ENCODE data around the gene IL2RA.
"Not testable (repeated sequence)": the region's sequence is repeated elsewhere in the genome, so short reads cannot be mapped to it uniquely, and the experiment has no call there.

The IL2RA gene

DNA sequence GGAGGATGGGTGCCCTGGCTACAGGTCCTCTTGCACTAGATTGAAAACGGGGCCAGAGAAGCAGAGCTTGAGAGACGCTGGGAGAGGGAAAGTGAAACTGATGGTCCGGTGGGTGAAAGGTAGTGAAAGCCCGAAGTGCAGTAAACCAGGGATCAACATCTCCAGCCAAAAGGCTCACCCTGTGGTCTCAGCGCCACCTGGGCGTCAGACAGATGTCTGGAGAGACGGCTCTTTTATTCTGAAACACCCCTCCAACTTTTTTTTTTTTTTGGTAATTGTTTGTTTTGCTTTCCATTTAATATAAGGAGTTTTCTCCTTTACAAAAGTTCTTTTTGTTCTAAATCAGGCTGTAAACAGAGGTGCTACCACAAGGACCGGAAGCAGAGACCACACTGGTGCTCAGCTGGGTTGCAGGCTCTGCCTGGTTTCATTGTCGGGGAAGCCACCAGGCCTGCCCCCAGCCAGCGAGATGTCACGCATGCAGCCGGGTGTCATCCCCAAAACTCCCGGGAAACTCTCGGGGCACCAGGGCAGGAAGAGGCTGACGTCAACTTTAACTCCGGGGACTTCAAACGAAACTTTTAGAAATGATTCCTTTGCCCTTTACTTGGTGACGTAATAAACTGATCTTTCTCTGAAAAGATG is 11.2 kb downstream of the IL2RA start:
- Mint-ChIP-seq H3K27ac (ENCODE audit: low read depth) (peak overlapping the region; percentile 96), H3K27me3 (no peaks in the 10 kb centered on the region), H3K36me3 (ENCODE audit: insufficient read depth) (peaks cover 15% of the 10 kb centered on the region), H3K4me1 (peaks cover 59% of the 10 kb centered on the region), H3K9me3 (no peaks in the 10 kb centered on the region), H3K4me3 (peak overlapping the region; percentile 82)
- DNase-seq (ENCODE audit: low spot score in 2 of 2), result peak; percentile 71 to 89
- peak; percentile 85 for ATAC-seq (replicated peaks; ENCODE audit: extremely low read depth, poor library complexity, severe bottlenecking)

DNA sequence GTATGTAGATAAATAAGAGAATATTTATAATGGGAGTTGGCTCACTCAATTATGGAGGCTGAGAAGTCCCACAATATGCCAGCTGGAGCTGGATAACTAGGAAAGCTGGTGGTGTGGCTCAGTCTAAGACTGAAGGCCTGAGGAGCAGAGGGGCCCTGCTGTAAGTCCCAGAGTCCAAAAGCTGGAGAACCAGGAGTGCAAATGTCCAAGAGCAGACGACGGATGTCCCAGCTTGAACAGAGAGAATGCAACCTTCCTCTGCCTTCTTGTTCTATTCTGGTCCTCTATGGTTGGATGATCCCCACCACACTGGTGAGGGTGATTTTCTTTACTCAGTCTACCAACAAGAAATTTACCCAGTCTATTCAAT is 13.2 kb downstream of the IL2RA start:
- ATAC-seq (replicated peaks; ENCODE audit: extremely low read depth, poor library complexity, severe bottlenecking), result no peak
- H3K27me3 Mint-ChIP-seq, result no peaks in the 10 kb centered on the region
- peak overlapping the region; percentile 96 for H3K27ac Mint-ChIP-seq (ENCODE audit: low read depth)
- DNase-seq (ENCODE audit: low spot score in 2 of 2), result no peak
- peaks cover 63% of the 10 kb centered on the region for H3K4me1 Mint-ChIP-seq
- H3K9me3 Mint-ChIP-seq, result no peaks in the 10 kb centered on the region
- no peak overlapping the region for H3K4me3 Mint-ChIP-seq
- peaks cover 15% of the 10 kb centered on the region for H3K36me3 Mint-ChIP-seq (ENCODE audit: insufficient read depth)

DNA sequence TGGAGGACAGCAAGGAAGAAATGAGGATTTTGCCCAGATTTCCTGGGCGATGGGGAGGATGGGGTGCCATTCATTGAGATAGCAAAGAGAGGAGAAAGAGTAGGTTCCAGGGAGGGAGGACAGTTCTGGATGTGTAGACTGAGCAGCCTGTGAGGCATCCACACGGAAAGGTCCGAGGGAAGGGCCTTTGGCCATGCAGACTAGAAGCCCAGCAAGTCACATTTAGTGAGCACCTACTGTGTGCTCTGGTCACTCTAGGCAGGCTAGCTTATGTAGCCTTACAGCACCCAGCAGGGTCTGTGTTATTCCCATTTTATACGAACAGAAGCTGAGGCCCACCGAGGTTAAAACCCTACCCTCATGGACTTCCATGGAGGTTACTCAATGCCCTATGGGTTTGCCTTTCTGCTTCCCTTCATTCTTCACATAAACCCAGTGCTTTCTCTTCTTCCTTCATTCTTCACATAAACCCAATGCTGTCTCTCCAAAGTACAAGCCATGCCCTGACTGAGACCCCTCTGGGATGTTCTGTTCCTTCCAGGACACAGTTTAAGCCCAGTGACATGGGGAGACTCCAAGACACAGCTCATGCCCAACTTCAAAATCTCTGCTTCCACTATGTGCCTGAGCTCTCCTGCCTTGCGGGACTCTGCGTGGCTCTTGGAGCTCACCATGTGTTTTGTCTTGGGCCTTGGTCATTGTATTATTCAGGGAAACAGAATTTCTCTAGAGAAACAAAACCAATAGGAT is 13.7 kb downstream of the IL2RA start:
- Mint-ChIP-seq H3K4me1 (peaks cover 57% of the 10 kb centered on the region), H3K36me3 (ENCODE audit: insufficient read depth) (peaks cover 15% of the 10 kb centered on the region), H3K4me3 (no peak overlapping the region), H3K27ac (ENCODE audit: low read depth) (peak overlapping the region; percentile 60), H3K9me3 (no peaks in the 10 kb centered on the region), H3K27me3 (no peaks in the 10 kb centered on the region)
- ATAC-seq (replicated peaks; ENCODE audit: extremely low read depth, poor library complexity, severe bottlenecking) (no peak), DNase-seq (ENCODE audit: low spot score in 2 of 2) (no peak)

DNA sequence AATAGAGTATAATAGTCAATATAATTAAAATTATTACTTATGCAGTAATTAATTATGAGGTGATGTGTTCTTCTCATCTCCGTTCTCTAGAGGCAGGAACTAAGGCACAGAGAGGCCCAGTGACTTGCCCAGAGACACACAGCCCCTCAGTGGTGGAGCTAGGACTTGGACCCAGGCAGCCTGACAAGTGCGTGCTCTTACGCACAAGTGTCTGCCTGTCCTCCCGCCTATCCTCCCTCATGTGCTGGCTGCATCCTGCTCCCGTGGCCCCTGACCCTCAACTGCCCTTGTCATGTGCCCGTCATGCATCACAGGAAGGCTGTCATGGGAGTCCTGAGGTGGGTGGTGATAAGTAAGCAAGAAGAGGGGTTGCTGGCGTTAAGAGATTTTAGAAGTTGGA is 14.3 kb downstream of the IL2RA start:
- Mint-ChIP-seq H3K36me3 (ENCODE audit: insufficient read depth) (peaks cover 15% of the 10 kb centered on the region), H3K4me1 (peaks cover 53% of the 10 kb centered on the region), H3K9me3 (no peaks in the 10 kb centered on the region), H3K27me3 (no peaks in the 10 kb centered on the region), H3K27ac (ENCODE audit: low read depth) (peak overlapping the region; percentile 60), H3K4me3 (no peak overlapping the region)
- ATAC-seq (replicated peaks; ENCODE audit: extremely low read depth, poor library complexity, severe bottlenecking), result no peak
- no peak for DNase-seq (ENCODE audit: low spot score in 2 of 2)

DNA sequence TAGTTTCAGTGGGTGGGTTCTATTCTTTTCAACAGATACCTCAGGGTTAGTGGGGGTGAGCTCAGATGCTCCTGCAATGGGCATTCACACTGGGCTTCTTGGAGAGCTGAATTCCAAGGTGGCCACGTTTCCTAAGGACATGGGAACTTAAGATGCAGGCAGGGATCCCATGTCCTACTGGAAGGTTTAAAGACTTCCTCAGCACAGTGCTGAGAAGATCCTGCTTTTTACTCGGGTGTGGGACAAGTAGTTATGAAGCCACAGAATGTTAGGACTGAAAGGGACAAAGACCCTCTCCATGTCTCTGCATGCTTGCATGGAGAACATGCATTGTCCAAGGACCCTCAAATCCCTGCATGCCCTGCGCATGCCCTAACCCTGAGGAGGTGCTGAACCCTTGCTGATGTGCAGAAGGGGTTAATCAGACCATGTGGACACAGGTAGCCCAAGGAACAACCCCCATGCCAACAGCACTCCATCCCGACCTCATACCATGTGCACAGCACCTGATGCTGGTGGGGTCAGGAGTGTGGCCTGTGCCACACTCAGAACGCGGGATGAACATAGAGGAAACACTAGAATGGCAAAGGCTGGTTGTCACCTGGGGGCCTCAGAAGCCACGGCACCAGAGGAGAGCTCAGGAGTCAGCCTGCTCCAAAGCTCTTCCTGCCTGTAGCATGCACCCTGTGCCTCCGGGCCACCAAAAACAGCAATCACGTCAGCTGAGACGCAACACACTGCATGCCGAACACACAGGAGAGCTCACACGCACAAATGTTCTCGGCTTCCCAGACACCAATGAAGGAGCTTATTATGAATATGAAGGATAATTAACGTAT is 15.2 kb downstream of the IL2RA start:
- ATAC-seq (replicated peaks; ENCODE audit: extremely low read depth, poor library complexity, severe bottlenecking) (no peak), DNase-seq (ENCODE audit: low spot score in 2 of 2) (no peak)
- Mint-ChIP-seq H3K36me3 (ENCODE audit: insufficient read depth) (peaks cover 10% of the 10 kb centered on the region), H3K9me3 (no peaks in the 10 kb centered on the region), H3K4me3 (no peak overlapping the region), H3K27ac (ENCODE audit: low read depth) (no peak overlapping the region), H3K27me3 (no peaks in the 10 kb centered on the region), H3K4me1 (peaks cover 44% of the 10 kb centered on the region)

DNA sequence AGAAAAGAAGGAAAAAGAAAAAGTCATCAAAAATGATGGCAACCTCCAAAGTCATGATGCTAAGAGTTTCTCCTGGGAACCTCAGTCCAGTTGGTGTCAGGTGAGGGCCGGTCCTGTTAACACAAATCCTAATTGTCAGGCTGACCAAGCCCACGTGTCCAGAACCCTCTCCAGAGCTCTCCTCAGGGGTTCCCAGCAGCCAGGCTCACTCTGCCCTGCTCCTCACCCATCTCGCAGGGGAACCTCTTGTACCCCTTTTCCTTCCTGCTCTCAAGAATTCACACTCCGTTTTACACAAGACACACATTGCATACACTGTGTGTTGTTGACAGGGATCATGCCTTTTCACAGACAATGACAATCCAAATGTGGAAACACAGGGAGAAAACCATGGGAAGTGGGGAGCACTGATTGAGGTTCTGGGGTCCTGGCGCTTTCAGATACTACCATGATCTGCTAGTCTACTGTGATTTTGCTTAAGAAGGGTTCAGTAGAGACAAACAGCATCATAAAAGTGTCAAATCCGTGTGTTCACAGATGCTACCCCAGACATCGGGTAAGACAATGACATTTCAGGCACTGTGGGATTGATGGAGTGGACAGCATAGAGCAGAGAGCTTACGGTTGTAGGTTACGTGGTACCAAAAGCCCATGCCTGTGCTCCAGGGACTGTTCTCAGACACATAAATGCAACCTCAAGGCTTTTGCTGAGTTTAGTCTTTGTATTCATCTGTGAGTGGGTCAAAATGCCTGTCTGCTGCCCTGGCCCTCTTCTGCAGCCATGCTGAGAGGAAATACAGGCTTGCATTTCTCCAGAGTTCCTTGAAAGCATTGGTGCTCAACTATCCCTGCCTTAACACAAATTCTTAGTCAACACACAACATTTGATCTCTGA is 16.0 kb downstream of the IL2RA start:
- DNase-seq (ENCODE audit: low spot score in 2 of 2) (no peak), ATAC-seq (replicated peaks; ENCODE audit: extremely low read depth, poor library complexity, severe bottlenecking) (no peak)
- H3K4me3 Mint-ChIP-seq, result peak overlapping the region; percentile 36
- H3K36me3 Mint-ChIP-seq (ENCODE audit: insufficient read depth), result peaks cover 7% of the 10 kb centered on the region
- no peaks in the 10 kb centered on the region for H3K9me3 Mint-ChIP-seq
- peaks cover 38% of the 10 kb centered on the region for H3K4me1 Mint-ChIP-seq
- no peak overlapping the region for H3K27ac Mint-ChIP-seq (ENCODE audit: low read depth)
- H3K27me3 Mint-ChIP-seq, result no peaks in the 10 kb centered on the region

DNA sequence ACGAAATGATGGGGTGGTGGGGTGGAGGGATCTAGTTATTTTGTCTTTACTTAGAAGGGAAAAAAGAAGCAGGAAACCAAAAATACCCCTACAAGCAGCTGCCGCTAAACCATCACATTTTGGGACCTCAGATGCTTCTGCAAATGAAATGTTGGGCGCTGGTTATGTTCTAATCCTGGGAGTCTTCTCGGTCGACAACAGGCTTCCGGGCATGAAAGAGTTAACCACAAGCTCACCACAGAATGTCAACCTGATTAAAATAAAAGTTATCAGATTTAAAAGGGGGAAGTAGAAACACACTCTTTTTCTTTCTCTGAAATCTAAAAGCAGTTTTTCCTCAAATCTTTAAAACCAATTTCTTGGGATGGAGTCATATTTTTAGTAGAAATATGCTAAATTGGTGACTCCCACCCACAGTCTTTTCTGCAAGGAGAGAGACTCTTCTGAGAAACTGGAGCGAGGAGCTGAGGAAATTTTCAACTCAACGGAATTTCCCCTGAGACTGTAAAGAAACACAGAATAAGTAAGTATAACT is 16.8 kb downstream of the IL2RA start:
- Mint-ChIP-seq H3K9me3 (no peaks in the 10 kb centered on the region), H3K4me3 (peak overlapping the region; percentile 36), H3K27ac (ENCODE audit: low read depth) (no peak overlapping the region), H3K4me1 (peaks cover 30% of the 10 kb centered on the region), H3K36me3 (ENCODE audit: insufficient read depth) (peaks cover 2% of the 10 kb centered on the region), H3K27me3 (no peaks in the 10 kb centered on the region)
- ATAC-seq (replicated peaks; ENCODE audit: extremely low read depth, poor library complexity, severe bottlenecking) (no peak), DNase-seq (ENCODE audit: low spot score in 2 of 2) (no peak)

DNA sequence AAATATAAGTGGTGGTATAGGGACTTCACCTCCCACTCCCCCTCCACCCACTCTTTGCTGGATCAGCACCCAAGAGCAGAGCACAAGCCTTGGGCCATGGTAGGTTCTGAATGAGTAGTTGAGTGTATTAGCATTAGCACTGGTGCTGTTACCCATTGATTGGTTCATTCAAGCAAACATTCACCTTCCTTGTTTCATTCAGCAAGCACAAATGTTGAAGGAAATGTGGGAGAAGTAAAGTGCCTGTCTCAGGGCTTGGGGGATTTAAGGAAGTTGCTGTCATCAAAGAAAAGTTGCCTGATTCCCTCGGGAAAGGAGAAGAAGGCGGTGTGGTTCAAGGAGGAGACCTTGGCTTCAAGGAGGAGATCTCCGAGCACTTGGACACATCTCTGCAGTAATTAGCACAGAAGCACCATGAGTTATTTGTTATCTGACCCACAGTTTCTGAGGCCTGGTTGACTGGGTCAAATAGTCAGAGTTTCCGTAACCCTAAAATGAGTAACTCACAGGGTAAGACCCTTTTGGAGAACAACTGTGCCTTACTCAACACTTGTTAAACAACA is 17.3 kb downstream of the IL2RA start:
- H3K27ac Mint-ChIP-seq (ENCODE audit: low read depth), result no peak overlapping the region
- ATAC-seq (replicated peaks; ENCODE audit: extremely low read depth, poor library complexity, severe bottlenecking) (no peak), DNase-seq (ENCODE audit: low spot score in 2 of 2) (no peak)
- H3K36me3 Mint-ChIP-seq (ENCODE audit: insufficient read depth), result no peaks in the 10 kb centered on the region
- no peaks in the 10 kb centered on the region for H3K27me3 Mint-ChIP-seq
- peaks cover 27% of the 10 kb centered on the region for H3K4me1 Mint-ChIP-seq
- H3K4me3 Mint-ChIP-seq, result peak overlapping the region; percentile 36
- H3K9me3 Mint-ChIP-seq, result no peaks in the 10 kb centered on the region

DNA sequence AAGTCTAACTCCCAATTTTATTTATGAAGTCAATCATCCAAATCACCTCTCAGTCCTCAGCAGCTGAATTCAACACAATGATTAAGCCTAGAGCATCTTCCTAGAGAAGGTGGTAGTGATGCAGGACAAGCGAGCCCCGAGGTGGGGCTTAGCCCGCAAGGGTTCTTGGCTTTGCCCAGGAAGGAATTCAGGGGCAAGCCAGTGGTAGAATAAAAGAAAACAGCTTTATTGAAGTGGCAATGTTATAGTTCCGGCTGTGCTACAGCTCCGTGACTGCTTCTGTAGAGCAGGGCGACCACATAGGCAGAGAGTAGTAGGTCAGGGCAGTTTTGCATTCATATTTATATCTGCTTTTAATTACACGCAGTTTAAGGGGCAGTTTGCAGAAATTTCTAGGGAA is 18.1 kb downstream of the IL2RA start:
- H3K4me1 Mint-ChIP-seq, result peaks cover 29% of the 10 kb centered on the region
- DNase-seq (ENCODE audit: low spot score in 2 of 2) (no peak), ATAC-seq (replicated peaks; ENCODE audit: extremely low read depth, poor library complexity, severe bottlenecking) (peak; percentile 14)
- peak overlapping the region; percentile 36 for H3K4me3 Mint-ChIP-seq
- H3K9me3 Mint-ChIP-seq, result no peaks in the 10 kb centered on the region
- peak overlapping the region; percentile 23 for H3K27ac Mint-ChIP-seq (ENCODE audit: low read depth)
- H3K27me3 Mint-ChIP-seq, result no peaks in the 10 kb centered on the region
- H3K36me3 Mint-ChIP-seq (ENCODE audit: insufficient read depth), result no peaks in the 10 kb centered on the region

DNA sequence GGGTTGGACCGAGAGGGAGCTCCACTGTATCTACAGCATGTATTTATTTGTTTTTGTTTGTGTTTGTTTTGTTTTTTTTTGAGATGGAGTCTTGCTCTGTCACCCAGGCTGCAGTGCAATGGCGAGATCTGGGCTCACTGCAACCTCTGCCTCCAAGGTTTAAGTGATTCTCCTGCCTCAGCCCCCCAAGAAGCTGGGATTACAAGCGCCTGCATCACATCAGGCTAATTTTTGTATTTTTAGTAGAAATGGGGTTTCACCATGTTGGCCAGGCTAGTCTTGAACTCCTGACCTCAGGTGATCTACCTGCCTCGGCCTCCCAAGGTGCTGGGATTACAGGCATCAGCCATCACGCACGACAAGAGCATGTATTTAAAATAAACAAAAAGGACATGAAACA is 18.8 kb downstream of the IL2RA start:
- H3K36me3 Mint-ChIP-seq (ENCODE audit: insufficient read depth); DNase-seq (ENCODE audit: low spot score in 2 of 2); H3K9me3 Mint-ChIP-seq; H3K4me3 Mint-ChIP-seq; H3K27me3 Mint-ChIP-seq; ATAC-seq (replicated peaks; ENCODE audit: extremely low read depth, poor library complexity, severe bottlenecking); H3K27ac Mint-ChIP-seq (ENCODE audit: low read depth): not testable (repeated sequence)
- peaks cover 36% of the 10 kb centered on the region for H3K4me1 Mint-ChIP-seq

DNA sequence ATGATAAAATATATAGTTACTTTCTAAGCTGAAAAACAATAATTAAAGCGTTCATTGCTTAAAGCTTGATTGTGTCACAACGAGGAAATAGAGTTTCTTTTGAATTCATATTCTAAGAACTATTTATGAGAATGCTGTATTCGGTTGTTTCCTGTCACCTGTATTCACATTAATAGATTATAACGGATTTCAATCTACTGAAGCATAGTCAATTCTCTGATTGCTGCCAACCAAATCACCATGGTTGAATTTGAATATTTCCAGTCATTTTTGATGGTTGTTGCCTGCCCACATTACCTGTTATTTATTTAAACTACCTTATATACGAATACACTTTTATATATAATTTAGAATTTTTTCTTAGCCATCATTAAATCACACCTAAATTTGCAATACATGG is 22.0 kb downstream of the IL2RA start:
- Mint-ChIP-seq H3K4me1 (peaks cover 44% of the 10 kb centered on the region), H3K4me3 (no peak overlapping the region), H3K36me3 (ENCODE audit: insufficient read depth) (peaks cover 1% of the 10 kb centered on the region), H3K9me3 (no peaks in the 10 kb centered on the region), H3K27ac (ENCODE audit: low read depth) (no peak overlapping the region), H3K27me3 (no peaks in the 10 kb centered on the region)
- DNase-seq (ENCODE audit: low spot score in 2 of 2) (no peak), ATAC-seq (replicated peaks; ENCODE audit: extremely low read depth, poor library complexity, severe bottlenecking) (no peak)

DNA sequence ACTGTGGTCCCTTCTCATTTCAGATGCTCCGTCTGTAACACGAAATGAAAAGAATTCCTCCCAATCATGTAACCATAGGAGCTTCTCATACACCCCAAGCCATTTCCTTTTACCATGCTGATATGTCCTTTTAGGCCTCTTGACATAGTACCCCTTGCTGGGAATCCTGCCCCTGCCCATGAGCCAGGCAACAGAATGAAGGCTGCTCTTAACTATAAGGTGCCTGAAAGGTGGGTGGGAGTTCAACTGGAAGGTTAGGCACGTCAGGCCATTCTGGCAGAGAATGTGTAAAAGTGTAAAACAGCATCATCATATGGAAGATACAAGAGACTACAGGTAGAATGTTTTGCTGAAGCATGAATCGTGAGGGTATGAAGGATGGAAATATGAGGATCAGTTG is 22.5 kb downstream of the IL2RA start:
- H3K4me3 Mint-ChIP-seq, result no peak overlapping the region
- DNase-seq (ENCODE audit: low spot score in 2 of 2) (no peak), ATAC-seq (replicated peaks; ENCODE audit: extremely low read depth, poor library complexity, severe bottlenecking) (no peak)
- no peaks in the 10 kb centered on the region for H3K9me3 Mint-ChIP-seq
- H3K27ac Mint-ChIP-seq (ENCODE audit: low read depth), result no peak overlapping the region
- no peaks in the 10 kb centered on the region for H3K27me3 Mint-ChIP-seq
- peaks cover 40% of the 10 kb centered on the region for H3K4me1 Mint-ChIP-seq
- H3K36me3 Mint-ChIP-seq (ENCODE audit: insufficient read depth), result peaks cover 1% of the 10 kb centered on the region
